ENCODE measurements around the gene JAML. TPM values are rescaled to one million over a fixed set of nuclear protein-coding genes. Genes with fewer than 3 reads are reported as not detected.

JAML gene
- total and polyA plus RNA-seq, 11 donors: 0.90 to 18.4 (median 1.6) TPM

DNA sequence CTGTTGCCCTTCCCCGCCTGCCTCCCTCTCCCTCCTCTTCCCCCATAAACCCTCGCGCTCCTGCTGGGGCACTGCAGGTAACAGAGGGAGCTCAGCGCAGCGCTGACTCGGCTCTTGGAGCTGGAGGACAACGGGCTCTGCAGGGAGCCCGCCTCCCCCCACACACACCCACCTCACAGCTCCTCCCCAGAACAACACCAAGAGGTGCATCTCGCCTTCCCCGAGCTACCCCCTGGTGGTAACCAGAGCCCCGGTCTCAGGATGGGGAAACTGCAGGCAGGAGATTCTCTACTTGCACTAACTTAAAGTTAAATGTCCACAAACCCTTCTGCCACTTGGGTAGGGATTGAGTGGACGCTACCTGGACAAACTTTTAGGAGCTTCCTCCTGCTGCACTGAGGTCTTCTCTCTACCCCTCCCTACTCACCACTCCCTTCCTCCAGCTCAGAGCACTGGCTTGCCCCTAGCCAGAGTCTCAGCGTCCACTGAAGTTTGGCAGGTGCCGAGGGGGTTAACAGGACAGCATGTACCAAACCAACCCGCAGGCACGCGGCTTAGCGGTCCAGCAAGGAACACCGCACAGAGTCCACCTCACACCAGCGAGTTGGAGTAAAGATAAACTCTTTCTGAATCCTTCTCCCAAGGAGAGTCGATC, 68.2 kb downstream of the JAML start:
- H3K36me3 ChIP-seq: no peaks in the 10 kb centered on the region
- intact Hi-C loops (cut with DNase I): no loop called here
- TF ChIP-seq, protein P1, sequence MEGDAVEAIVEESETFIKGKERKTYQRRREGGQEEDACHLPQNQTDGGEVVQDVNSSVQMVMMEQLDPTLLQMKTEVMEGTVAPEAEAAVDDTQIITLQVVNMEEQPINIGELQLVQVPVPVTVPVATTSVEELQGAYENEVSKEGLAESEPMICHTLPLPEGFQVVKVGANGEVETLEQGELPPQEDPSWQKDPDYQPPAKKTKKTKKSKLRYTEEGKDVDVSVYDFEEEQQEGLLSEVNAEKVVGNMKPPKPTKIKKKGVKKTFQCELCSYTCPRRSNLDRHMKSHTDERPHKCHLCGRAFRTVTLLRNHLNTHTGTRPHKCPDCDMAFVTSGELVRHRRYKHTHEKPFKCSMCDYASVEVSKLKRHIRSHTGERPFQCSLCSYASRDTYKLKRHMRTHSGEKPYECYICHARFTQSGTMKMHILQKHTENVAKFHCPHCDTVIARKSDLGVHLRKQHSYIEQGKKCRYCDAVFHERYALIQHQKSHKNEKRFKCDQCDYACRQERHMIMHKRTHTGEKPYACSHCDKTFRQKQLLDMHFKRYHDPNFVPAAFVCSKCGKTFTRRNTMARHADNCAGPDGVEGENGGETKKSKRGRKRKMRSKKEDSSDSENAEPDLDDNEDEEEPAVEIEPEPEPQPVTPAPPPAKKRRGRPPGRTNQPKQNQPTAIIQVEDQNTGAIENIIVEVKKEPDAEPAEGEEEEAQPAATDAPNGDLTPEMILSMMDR (IDR thresholded peaks at IDR 0.05): no peak
- no peak for TF ChIP-seq POLR2A (IDR thresholded peaks at IDR 0.05)
- peaks cover 0 to 60% (median 5%) of the 10 kb centered on the region in 9 donors for H3K27me3 ChIP-seq
- peaks cover 0 to 30% (median 8%) of the 10 kb centered on the region in 12 donors for H3K4me1 ChIP-seq
- H3K9me3 ChIP-seq: no peaks in the 10 kb centered on the region
- DNase-seq (no peak), ATAC-seq (peak in 3 of 4 donors; percentile 37 to 42 (median 38))
- H3K27ac ChIP-seq: no peak overlapping the region
- H3K4me3 ChIP-seq: peak overlapping the region in 1 of 12 donors; percentile 21
- WGBS, 4 donors: 12 to 19% (median 16%) methylated on average over 18 to 21 of the region's 21 CpGs

DNA sequence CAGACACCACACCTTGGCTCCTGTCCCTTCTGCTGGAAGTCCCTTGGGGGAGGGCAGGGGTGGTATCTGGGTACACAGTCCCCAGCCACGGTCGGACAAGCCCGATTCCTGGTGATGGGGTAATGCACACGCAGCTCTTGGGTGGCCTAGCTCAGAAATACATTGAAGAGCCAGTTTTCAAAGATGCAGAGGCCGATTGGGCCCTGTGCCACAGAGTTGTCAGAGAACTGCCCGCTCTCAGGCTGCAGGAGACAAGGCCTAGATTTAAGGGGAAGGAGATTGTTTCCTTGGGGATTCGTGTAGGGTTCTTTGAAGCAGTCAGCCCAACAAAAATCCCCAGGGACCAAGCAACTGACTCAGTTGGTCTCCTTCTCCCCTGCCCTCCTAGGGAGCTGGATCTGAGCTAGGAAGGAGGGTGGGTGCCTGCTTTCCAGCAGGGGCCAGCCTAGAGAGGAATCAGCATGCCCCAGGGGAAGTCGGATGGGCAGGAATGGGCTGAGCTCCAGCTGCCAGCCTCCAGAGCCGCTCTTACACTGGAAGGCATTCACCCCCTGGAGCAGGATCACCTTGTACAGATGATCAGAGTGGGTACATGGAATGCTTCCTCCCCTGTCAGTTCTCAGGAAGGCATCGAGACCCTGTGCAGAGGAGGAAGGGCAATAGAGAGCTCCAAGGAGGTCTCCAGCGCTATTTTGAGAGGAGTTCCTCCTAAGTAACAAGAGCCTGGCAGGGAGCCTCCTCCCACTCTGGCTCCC, 68.9 kb downstream of the JAML start:
- no peak overlapping the region for H3K27ac ChIP-seq
- H3K27me3 ChIP-seq: peaks cover 0 to 60% (median 5%) of the 10 kb centered on the region in 9 donors
- H3K4me3 ChIP-seq: peak overlapping the region in 1 of 12 donors; percentile 21
- H3K9me3 ChIP-seq: no peaks in the 10 kb centered on the region
- 51 to 65% (median 61%) methylated on average over 7 to 11 of the region's 11 CpGs for WGBS, 4 donors
- DNase-seq (peak in 1 of 5 donors; percentile 46), ATAC-seq (no peak)
- H3K36me3 ChIP-seq: no peaks in the 10 kb centered on the region
- no peak for TF ChIP-seq POLR2A (IDR thresholded peaks at IDR 0.05)
- intact Hi-C loops (cut with DNase I): no loop called here
- peaks cover 0 to 30% (median 8%) of the 10 kb centered on the region in 12 donors for H3K4me1 ChIP-seq

DNA sequence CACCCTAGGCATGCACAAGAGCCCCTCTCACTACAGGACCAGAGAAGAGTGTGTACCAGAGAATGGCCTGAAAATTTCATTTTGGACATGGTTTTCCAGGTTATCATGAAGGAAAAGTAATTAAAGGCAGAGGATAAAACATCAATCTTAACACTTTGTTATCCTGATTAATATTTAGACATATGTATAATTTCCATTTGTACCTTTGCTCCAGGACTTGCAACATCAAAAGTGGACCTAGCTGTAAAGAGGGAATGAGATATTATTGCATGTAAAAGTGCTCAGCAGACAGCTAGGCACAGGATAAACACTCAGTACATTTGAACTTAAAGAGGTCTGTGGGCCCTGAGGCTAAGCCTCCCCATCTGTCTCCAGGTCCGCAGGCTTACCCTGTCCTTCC, 70.2 kb downstream of the JAML start:
- intact Hi-C loops (cut with DNase I): loop anchor here in 1 of 10 donors (5.0 kb wide), 1 partner anchor 138 kb away; no protein-coding TSS in a partner anchor
- H3K4me1 ChIP-seq: peaks cover 0 to 30% (median 8%) of the 10 kb centered on the region in 12 donors
- WGBS, 4 donors: 88 to 96% (median 94%) methylated on average over 1 of the region's 1 CpG

DNA sequence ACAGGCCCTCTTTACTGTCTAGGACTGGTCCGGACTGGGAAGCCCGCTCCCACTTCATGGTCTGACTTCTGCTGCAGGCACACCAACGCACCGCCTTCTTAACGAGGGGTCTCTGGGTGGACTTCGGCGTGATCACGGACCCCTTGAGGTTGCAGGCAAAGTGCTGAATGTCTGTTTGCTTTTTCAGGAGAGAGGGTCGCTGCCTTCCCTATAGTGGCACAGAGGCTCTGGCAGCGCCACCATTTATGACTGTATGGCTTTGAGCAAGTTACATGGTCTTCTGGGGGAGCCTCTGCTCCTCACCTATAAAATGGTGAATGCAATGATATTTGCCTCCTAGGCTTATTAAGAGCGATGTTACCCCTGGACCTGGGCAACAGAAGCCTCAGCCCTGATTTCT, 70.8 kb downstream of the JAML start:
- H3K4me3 ChIP-seq: no peak overlapping the region
- peak in 1 of 5 donors; percentile 42 for DNase-seq
- 94 to 96% (median 94%) methylated on average over 11 of the region's 11 CpGs for WGBS, 4 donors
- no peaks in the 10 kb centered on the region for H3K36me3 ChIP-seq
- intact Hi-C loops (cut with DNase I): loop anchor here in 1 of 10 donors (5.0 kb wide), 1 partner anchor 138 kb away; no protein-coding TSS in a partner anchor
- H3K27me3 ChIP-seq: peaks cover 0 to 60% (median 5%) of the 10 kb centered on the region in 9 donors
- TF ChIP-seq, protein P1 (IDR thresholded peaks at IDR 0.05): no peak
- no peak for TF ChIP-seq POLR2A (IDR thresholded peaks at IDR 0.05)
- no peak overlapping the region for H3K27ac ChIP-seq
- peaks cover 0 to 34% (median 9%) of the 10 kb centered on the region in 12 donors for H3K4me1 ChIP-seq
- ATAC-seq: no peak
- H3K9me3 ChIP-seq: no peaks in the 10 kb centered on the region

More for the DNA sequence above, 70.2 kb downstream of the JAML start:
- Histone ChIP-seq H3K27ac (no peak overlapping the region), H3K9me3 (no peaks in the 10 kb centered on the region), H3K27me3 (peaks cover 0 to 60% (median 5%) of the 10 kb centered on the region in 9 donors), H3K4me3 (no peak overlapping the region), H3K36me3 (no peaks in the 10 kb centered on the region)
- no peak for ATAC-seq
- DNase-seq: no peak
- TF ChIP-seq, protein P1 (IDR thresholded peaks at IDR 0.05): no peak
- TF ChIP-seq POLR2A (IDR thresholded peaks at IDR 0.05): no peak

All from heart left ventricle (tissue), 16 donors.